Large intestine (tissue), 3 donors: Measurements from ENCODE around the gene SCGB3A1. TPM values are rescaled to one million over a fixed set of nuclear protein-coding genes. Genes with fewer than 3 reads are reported as not detected.

Source experiments
- DNase-seq, 2 donors: peaks; one replicate each; pipeline versions ENCODE4 v3.0.0 to v3.0.0-alpha.2; 2013
- H3K27ac ChIP-seq: one replicate; pipeline ENCODE4 v1.5.1; 2013; ENCODE audit warnings: low read length
- H3K27me3 ChIP-seq: 2 replicates; pipeline ENCODE4 v1.6.1; 2013; ENCODE audit warnings: low read length; ENCODE audit not compliant: control insufficient read depth, insufficient read depth
- H3K36me3 ChIP-seq: 2 replicates; pipeline ENCODE4 v1.6.1; 2013; ENCODE audit warnings: low read length; ENCODE audit not compliant: control insufficient read depth, insufficient read depth
- H3K4me1 ChIP-seq: one replicate; pipeline ENCODE4 v1.6.1; 2013; ENCODE audit warnings: low read length; ENCODE audit not compliant: control insufficient read depth, insufficient read depth
- H3K4me3 ChIP-seq: one replicate; pipeline ENCODE4 v1.5.1; 2013; ENCODE audit warnings: low read length
- H3K9me3 ChIP-seq: one replicate; pipeline ENCODE4 v1.6.1; 2013; ENCODE audit warnings: mild to moderate bottlenecking, low read depth, low read length, moderate library complexity; ENCODE audit not compliant: control insufficient read depth
- WGBS: methylation state at CpG from one replicate; pipeline ENCODE4 v1.1.5; 2013; ENCODE audit warnings: low lambda C conversion rate; ENCODE audit not compliant: insufficient coverage; 5-methylcytosine and 5-hydroxymethylcytosine counted together
- polyA plus RNA-seq: library from polyadenylated mRNA; unstranded; fragments of 120-200 nt; gene quantifications from one replicate; pipeline ENCODE4 v1.2.1, GENCODE V29; 2013

SCGB3A1 gene
- polyA plus RNA-seq, 1 donor: 0.25 TPM

DNA sequence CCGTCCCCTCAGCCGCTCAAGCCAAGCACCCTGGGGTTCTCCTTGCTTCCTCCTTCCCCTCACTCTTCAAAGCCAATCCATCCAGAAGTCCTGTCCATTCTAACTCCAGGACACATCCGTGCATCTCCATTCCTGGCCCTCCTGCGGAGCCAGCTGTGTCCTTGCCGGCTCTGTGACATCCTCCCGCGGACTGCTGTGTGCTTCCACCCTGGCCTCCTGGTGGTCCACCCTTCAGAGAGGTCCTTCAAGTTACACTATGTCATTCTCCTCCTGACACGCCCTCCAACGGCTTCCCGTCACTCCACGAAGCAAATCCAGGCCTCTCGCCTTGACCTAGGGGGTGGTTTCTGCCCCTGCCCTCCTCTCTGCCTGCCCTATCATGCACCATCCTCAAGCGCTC is 13.0 kb upstream of the SCGB3A1 start:
- no peaks in the 10 kb centered on the region for H3K9me3 ChIP-seq
- H3K4me1 ChIP-seq: no peaks in the 10 kb centered on the region
- H3K4me3 ChIP-seq: no peak overlapping the region
- H3K27me3 ChIP-seq: no peaks in the 10 kb centered on the region
- no peak for DNase-seq
- 100% methylated on average over 1 of the region's 13 CpGs for WGBS
- H3K36me3 ChIP-seq: no peaks in the 10 kb centered on the region
- H3K27ac ChIP-seq: no peak overlapping the region

DNA sequence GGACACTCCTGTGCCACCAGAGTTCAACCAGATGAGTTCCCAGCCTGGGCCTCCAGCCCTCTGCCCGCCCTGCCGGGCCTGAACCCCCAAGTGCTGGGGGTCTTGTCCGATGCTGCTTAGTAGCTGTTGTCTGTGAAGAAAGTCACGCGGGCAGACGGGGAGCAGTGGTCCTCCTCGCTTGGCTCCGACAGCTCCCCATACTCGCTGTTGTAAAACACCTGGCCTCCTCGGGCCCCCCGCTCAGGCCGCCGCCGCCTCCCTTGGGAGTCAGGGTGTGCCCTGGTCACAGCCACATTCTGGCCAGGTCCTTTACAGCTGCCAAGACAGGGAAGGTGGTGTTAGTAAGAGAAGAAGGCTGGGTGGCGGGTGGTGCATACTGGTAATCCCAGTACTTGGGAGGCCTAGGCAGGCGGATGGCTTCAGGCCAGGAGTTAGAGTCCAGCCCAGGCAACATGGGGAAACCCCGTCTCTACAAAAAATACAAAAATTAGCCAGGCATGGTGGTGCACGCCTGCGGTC is 11.8 kb upstream of the SCGB3A1 start:
- WGBS: no CpG with 5 or more reads among the region's 19 CpGs
- H3K27ac ChIP-seq: no peak overlapping the region

GRCh38 chr5:180602481-180603075 is 11.3 kb upstream of the SCGB3A1 start:
- Histone ChIP-seq H3K36me3 (no peaks in the 10 kb centered on the region), H3K27me3 (no peaks in the 10 kb centered on the region), H3K4me3 (no peak overlapping the region), H3K4me1 (no peaks in the 10 kb centered on the region), H3K9me3 (no peaks in the 10 kb centered on the region), H3K27ac (no peak overlapping the region)
- no peak for DNase-seq
- WGBS: no CpG with 5 or more reads among the region's 15 CpGs

More for the DNA sequence above, 11.8 kb upstream of the SCGB3A1 start:
- Histone ChIP-seq H3K4me3 (no peak overlapping the region), H3K9me3 (no peaks in the 10 kb centered on the region), H3K36me3 (no peaks in the 10 kb centered on the region), H3K4me1 (no peaks in the 10 kb centered on the region), H3K27me3 (no peaks in the 10 kb centered on the region)
- DNase-seq: no peak

GRCh38 chr5:180601591-180602480 is 10.5 kb upstream of the SCGB3A1 start:
- Histone ChIP-seq H3K9me3 (no peaks in the 10 kb centered on the region), H3K4me1 (no peaks in the 10 kb centered on the region), H3K27me3 (no peaks in the 10 kb centered on the region), H3K4me3 (no peak overlapping the region), H3K36me3 (no peaks in the 10 kb centered on the region), H3K27ac (no peak overlapping the region)
- no peak for DNase-seq
- WGBS: no CpG with 5 or more reads among the region's 36 CpGs

- H3K9me3 ChIP-seq: no peaks in the 10 kb centered on the region
- no peaks in the 10 kb centered on the region for H3K36me3 ChIP-seq
- DNase-seq: no peak
- no peaks in the 10 kb centered on the region for H3K27me3 ChIP-seq
- no peak overlapping the region for H3K27ac ChIP-seq
- H3K4me3 ChIP-seq: no peak overlapping the region
- WGBS: no CpG with 5 or more reads among the region's 12 CpGs
- H3K4me1 ChIP-seq: no peaks in the 10 kb centered on the region
Observed at GRCh38 chr5:180600554-180601041, 9.3 kb upstream of the SCGB3A1 start.

DNA sequence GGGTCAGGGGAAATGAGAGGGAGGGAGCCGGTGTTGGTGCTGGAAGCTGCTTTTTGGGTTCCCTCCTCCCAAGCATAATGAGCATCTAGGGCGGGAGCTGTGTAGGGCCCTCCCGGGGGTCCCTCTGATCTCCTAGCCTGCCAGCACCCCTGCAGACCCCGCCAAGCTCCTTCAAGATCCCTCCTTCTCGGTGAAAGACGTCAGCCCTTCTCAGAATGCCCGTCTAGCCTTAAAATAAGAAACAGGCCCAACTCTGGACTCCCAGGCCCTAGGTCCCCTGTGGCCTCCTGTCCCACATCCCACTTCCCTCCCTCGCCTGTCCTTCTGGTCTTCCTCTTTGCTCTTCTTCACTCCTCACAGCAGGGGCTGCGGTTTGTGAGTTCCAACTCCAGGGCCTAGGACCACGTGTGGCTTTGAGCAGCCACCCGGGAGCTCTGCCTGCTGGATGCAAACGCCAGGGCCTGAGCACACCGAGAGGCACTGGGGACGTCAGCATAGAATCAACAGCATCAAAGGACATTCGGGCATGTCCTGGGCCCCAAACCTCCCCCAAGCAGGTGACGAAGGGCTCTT is 8.8 kb upstream of the SCGB3A1 start:
- no peaks in the 10 kb centered on the region for H3K9me3 ChIP-seq
- DNase-seq: no peak
- H3K4me1 ChIP-seq: no peaks in the 10 kb centered on the region
- H3K27me3 ChIP-seq: no peaks in the 10 kb centered on the region
- H3K4me3 ChIP-seq: no peak overlapping the region
- H3K27ac ChIP-seq: no peak overlapping the region
- no peaks in the 10 kb centered on the region for H3K36me3 ChIP-seq
- no CpG with 5 or more reads among the region's 16 CpGs for WGBS

GRCh38 chr5:180599590-180599914 is 8.3 kb upstream of the SCGB3A1 start:
- WGBS: 86% methylated on average over 1 of the region's 6 CpGs
- no peaks in the 10 kb centered on the region for H3K4me1 ChIP-seq
- no peaks in the 10 kb centered on the region for H3K27me3 ChIP-seq
- H3K36me3 ChIP-seq: no peaks in the 10 kb centered on the region
- no peak overlapping the region for H3K4me3 ChIP-seq
- H3K27ac ChIP-seq: no peak overlapping the region
- DNase-seq: no peak
- no peaks in the 10 kb centered on the region for H3K9me3 ChIP-seq

DNA sequence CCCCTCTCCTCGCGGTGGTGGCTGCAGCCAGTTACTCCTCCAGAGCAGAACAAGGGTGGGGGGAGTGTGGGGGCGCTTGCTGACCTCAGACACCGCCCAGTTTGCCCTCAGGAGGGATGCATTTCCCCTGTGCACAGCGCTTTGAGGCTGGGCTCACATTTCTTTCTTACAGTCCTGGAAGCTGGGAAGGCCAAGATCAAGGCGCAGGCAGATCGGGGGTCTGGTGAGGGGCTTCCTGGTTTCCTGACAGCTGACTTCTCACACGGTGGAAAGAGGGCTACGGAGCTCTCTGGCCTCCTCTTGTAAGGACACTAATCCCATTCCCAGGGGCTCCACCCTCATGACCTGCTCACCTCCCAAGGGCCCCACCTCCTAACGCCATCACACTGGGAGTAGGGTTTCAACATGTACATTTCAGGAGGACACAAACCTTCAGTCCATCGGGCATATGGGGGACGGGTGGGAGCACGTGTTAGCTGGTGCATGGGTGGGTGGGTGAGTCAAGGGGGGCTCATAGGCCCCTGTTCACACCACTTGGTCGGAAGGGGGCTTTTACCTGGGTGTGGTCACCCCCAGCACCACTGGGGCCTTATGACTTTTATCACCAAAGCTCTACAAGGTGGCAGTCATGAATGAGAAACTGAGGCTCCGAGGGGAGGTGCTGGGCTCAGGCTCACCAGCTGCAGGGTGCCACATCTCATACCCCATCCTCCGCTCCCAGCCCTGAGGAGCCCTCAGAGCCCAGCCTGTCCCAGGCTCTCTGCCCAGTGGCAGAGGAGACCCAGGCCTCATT is 7.7 kb upstream of the SCGB3A1 start:
- H3K27ac ChIP-seq: no peak overlapping the region
- no peaks in the 10 kb centered on the region for H3K4me1 ChIP-seq
- no peak for DNase-seq
- H3K9me3 ChIP-seq: no peaks in the 10 kb centered on the region
- peaks cover 1% of the 10 kb centered on the region for H3K27me3 ChIP-seq
- no peak overlapping the region for H3K4me3 ChIP-seq
- WGBS: no CpG with 5 or more reads among the region's 16 CpGs
- no peaks in the 10 kb centered on the region for H3K36me3 ChIP-seq

DNA sequence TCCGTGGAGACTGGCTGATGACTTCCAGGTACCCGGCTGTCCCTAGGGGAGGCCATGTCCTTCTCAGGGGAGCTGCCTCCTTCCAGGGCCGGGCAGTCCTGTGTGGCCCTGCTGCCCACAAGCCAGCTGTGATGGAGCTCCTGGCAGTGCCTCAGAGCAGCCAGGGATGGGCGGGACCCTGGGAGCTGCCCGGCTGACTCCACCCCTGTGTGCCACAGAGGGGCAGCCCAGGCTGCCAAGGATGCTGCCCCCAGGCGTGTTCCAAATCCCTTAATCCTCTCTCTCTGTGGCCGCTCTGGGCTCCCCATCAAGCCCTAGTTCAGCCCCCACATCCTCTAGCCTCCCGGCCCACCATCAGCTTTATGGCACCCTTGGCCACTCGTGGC is 7.0 kb upstream of the SCGB3A1 start:
- no peaks in the 10 kb centered on the region for H3K4me1 ChIP-seq
- no peaks in the 10 kb centered on the region for H3K9me3 ChIP-seq
- H3K27me3 ChIP-seq: peaks cover 7% of the 10 kb centered on the region
- no peak overlapping the region for H3K4me3 ChIP-seq
- no peaks in the 10 kb centered on the region for H3K36me3 ChIP-seq
- DNase-seq: no peak
- no peak overlapping the region for H3K27ac ChIP-seq
- no CpG with 5 or more reads among the region's 9 CpGs for WGBS

- no CpG with 5 or more reads among the region's 24 CpGs for WGBS
- no peak overlapping the region for H3K4me3 ChIP-seq
- H3K4me1 ChIP-seq: no peaks in the 10 kb centered on the region
- no peak overlapping the region for H3K27ac ChIP-seq
- H3K9me3 ChIP-seq: no peaks in the 10 kb centered on the region
- H3K36me3 ChIP-seq: no peaks in the 10 kb centered on the region
- no peak for DNase-seq
- H3K27me3 ChIP-seq: peaks cover 22% of the 10 kb centered on the region
Observed at GRCh38 chr5:180596668-180597231, 5.5 kb upstream of the SCGB3A1 start.
